Muscle of back (tissue), 11 donors: ENCODE data around the gene CHFR. TPM values are rescaled to one million over a fixed set of nuclear protein-coding genes. Genes with fewer than 3 reads are reported as not detected.
"Not testable (repeated sequence)": the region's sequence is repeated elsewhere in the genome, so short reads cannot be mapped to it uniquely, and the experiment has no call there.

Source experiments
- DNase-seq, 3 donors: peaks; one replicate each; pipeline versions ENCODE4 v3.0.0 to v3.0.0-alpha.2; 2013
- polyA plus RNA-seq, 10 donors: library from polyadenylated mRNA; unstranded; fragments of 120-200 nt; gene quantifications; one replicate each; pipeline ENCODE4 v1.2.1, GENCODE V29; 2013; ENCODE audit not compliant: insufficient read length in 10 of 10

Gene CHFR
- polyA plus RNA-seq, 10 donors, result 14.2 to 21.9 (median 17.8) TPM

GRCh38 chr12:132841151-132841550, 46.3 kb downstream of the CHFR start:
- no peak for DNase-seq

DNA sequence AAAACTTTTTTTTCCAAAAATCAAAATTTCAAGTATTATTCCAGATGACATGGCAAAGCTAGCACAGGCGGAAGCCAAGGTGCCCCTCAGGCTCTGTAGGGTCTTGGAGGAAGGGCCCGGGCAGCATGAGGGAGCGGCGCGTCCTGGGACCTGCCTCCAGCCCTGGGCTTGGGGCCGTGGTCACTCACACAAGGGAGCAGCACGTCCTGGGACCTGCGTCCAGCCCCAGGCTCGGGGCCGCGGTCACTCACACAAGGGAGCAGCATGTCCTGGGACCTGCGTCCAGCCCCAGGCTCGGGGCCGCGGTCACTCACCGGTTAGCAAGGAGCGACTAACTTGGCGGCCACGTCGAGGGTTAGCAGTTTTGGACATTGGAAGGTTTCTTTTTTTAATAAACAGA, 46.9 kb downstream of the CHFR start:
- no peak for DNase-seq

GRCh38 chr12:132839558-132840235, 47.7 kb downstream of the CHFR start:
- DNase-seq, result no peak

- DNase-seq, result no peak
Observed at GRCh38 chr12:132838410-132839080, 48.9 kb downstream of the CHFR start.

DNA sequence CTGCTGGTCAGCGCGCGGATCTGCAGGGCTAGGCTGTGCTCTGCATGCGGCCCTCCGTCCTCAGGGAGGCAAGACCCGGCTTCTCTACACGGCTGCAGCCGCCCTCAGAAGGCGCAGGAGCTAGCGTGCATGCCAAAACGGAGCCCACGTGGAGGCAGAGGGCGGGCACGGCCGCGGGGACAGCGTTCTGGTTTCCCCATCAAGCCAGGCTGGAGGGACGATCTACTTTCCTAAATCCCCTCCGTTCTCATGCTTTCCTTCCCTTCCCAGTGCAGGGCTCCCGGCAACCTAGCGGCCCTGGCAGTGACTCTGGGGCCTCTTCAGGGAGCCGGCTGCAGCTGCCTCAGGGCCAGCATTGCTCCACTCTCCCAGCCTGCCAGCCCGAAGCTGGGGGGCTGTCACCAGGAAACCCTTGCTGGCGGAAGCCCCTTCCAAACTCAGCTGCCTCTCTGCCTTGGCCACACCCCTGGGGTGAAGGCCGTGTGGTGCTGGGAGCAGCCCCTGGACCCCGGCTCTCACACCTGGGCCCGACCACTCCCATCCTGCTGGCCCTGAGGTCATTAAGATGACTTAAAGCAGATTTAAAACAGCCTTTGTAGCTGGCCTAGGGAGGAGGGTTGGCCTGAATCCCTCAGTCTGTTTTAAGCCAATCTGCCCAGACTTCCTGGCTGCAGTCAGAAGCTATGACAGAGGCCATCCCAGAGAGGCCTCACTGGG, 49.6 kb downstream of the CHFR start:
- peak in 2 of 3 donors; percentile 60 to 83 for DNase-seq

GRCh38 chr12:132836795-132837331, 50.5 kb downstream of the CHFR start:
- no peak for DNase-seq

DNA sequence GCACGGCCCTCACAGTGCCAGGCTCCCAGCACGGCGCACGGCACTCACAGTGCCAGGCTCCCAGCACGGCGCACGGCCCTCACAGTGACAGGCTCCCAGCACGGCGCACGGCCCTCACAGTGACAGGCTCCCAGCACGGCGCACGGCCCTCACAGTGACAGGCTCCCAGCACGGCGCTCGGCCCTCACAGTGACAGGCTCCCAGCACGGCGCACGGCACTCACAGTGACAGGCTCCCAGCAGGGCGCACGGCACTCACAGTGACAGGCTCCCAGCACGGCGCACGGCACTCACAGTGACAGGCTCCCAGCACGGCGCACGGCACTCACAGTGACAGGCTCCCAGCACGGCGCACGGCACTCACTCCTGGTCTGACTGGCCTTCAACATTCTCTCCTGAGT, 51.2 kb downstream of the CHFR start:
- not testable (repeated sequence) for DNase-seq

- no peak for DNase-seq
Observed at GRCh38 chr12:132835076-132836025, 52.1 kb downstream of the CHFR start.

DNA sequence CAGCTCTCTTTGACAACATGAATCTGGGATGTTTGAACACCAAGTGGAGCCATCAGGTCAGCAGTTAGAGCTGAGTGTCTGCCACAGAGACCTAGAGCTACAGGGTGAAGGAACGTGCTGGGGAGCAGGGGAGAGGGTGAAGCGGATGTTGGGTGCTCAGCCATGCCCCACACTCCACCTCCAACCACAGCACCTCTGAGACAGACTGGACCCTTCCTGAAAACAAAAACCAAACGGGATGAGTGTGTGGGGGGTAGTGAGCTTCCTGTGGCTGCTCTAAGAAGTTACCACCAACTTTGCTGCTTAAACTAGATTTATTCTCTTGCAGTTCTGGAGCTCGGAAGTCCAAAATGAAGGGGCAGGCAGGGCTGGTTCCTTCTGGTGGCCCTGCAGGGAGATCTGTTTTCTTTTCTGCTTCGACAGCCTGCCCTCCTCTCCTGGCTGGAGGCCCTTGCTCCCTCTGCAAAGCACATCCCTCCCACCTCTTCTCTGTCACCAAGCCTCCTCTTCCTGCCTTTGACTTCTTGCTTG, 53.2 kb downstream of the CHFR start:
- no peak for DNase-seq

- DNase-seq, result no peak
Observed at GRCh38 chr12:132833341-132833740, 54.1 kb downstream of the CHFR start.

DNA sequence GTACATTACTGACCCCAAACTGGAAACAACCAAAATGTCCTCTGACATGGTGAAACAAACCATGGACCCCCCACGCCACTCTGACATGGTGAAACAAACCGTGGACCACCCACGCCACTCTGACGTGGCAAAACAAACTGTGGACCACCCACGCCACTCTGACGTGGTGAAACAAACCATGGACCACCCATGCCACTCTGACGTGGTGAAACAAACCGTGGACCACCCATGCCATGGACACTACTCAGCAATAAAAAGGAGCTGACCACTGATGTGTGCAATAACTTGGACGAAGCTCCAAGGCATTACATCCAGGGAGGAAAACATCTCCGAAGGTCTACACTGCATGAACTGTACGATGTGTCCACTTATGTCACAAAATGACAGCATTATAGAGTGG, 55.6 kb downstream of the CHFR start:
- no peak for DNase-seq

DNA sequence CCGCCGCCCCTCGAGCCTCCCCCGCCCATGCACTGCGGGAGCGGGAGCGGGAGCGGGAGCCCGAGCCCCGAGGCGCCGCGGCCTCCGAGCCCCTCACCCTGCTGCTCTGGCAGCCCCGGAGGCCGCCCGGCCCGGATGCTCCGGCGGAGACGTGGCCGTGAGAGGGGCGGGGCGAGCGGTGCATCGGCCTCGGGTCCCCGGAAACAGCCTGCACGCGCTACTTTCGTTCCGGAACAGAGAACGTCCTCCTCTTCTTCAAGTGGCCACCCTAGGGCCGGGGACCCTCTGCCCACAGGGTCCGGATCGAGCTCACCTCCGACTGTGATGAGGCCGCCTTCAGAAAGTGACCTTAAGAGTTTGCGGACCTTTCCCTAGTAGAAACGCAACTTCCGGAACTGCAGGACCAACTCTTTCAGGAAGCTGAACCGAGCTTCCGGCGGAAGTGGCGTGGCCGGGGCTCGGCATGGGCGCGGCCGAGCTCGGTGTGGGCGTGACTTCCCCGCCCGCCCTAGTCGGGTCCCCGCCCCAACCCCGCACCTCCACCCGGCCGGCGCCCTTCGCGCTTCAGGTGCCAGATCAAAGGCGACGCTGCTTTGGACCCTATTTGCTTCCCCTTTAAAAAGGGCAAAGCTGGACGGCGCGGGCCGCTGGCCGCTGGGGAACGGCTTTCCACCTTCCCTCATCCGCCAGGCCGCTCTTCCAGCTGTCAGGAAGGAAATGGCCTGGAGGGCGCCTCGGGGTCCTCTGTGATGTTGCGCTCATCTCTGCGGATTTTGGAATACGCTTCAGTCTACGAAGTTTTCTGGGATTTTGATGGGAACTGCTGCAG, 58.5 kb downstream of the CHFR start, which contains the start of gene GOLGA3:
Gene GOLGA3, minus strand, starts transcription at position 164 of the 829 bp plus-strand sequence. CDS start 6,741 bp downstream, outside the sequence.
- peak; percentile 94 to 97 (median 97) for DNase-seq

- peak; percentile 27 to 71 (median 29) for DNase-seq
Observed at GRCh38 chr12:132827763-132828703, 59.4 kb downstream of the CHFR start.

- no peak for DNase-seq
Observed at GRCh38 chr12:132825861-132826260, 61.5 kb downstream of the CHFR start.

DNA sequence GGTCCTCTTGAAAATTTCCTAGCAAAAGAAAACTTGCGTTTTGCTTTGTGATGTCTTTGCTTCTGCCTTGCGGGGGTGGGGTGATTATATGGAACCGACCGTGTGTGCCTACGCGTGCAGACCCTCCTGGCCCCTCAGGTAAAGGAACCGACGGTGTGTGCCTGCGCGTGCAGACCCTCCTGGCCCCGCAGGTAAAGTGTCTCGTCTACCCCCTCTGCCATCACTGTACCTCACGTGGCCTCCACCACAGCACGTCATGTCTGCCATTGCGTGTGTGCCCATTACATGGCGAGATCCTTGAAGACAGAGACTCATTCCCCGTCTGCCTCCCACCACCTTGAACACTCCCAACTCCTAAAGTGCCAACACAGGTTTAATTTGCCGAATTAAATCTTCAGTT, 62.3 kb downstream of the CHFR start:
- DNase-seq, result no peak

GRCh38 chr12:132824053-132824452, 63.4 kb downstream of the CHFR start:
- DNase-seq, result no peak

GRCh38 chr12:132818562-132818961, 68.8 kb downstream of the CHFR start:
- no peak for DNase-seq

- no peak for DNase-seq
Observed at GRCh38 chr12:132814232-132814631, 73.2 kb downstream of the CHFR start.

- no peak for DNase-seq
Observed at GRCh38 chr12:132813443-132813842, 74.0 kb downstream of the CHFR start.
